Stimulated activated CD4-positive, alpha-beta T cell treated with anti-CD3 and anti-CD28 coated beads, Interleukin-2, amount 100 ng/mL, for 24 hours (primary cell): ENCODE data around the gene ACTG2.
"Not testable (repeated sequence)": the region's sequence is repeated elsewhere in the genome, so short reads cannot be mapped to it uniquely, and the experiment has no call there.

Source experiments
- DNase-seq, 2 donors: peaks; one replicate each; pipeline ENCODE4 v3.0.0-alpha.2; 2020

The ACTG2 gene

GRCh38 chr2:73892631-73893329 is at the start of gene ACTG2:
TSS of gene ACTG2 (plus strand) at chr2:73893008. CDS start at chr2:73901312, 8,304 bp downstream.
- no peak for DNase-seq

DNA sequence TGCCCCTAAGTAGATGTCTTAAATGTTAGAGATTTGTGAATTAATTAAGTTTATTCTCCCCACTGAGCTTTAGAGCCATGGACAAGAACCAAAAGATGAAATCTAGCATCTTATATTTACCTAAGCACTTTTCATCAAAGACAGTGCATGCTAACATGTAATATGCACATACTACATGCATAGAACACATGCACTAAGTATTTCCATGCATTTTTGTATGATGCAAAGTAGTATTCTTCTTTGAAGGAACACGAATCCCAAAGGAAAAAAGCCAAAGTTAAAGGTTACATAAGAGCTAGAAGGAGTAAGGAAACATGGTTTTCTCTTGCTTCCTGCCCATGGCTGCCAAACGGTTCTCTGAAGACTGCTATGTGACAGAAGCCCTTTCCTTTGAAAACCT is 48.7 kb upstream of the ACTG2 start:
- no peak for DNase-seq

- no peak for DNase-seq
Observed at GRCh38 chr2:73850009-73850408, 42.8 kb upstream of the ACTG2 start.

- no peak for DNase-seq
Observed at GRCh38 chr2:73851274-73851673, 41.5 kb upstream of the ACTG2 start.

- no peak for DNase-seq
Observed at GRCh38 chr2:73852020-73852419, 40.8 kb upstream of the ACTG2 start.

- DNase-seq: no peak
Observed at GRCh38 chr2:73855526-73855925, 37.3 kb upstream of the ACTG2 start.

- no peak for DNase-seq
Observed at GRCh38 chr2:73856214-73856613, 36.6 kb upstream of the ACTG2 start.

GRCh38 chr2:73859721-73860586 is 32.9 kb upstream of the ACTG2 start:
- peak; percentile 42 to 46 for DNase-seq

DNA sequence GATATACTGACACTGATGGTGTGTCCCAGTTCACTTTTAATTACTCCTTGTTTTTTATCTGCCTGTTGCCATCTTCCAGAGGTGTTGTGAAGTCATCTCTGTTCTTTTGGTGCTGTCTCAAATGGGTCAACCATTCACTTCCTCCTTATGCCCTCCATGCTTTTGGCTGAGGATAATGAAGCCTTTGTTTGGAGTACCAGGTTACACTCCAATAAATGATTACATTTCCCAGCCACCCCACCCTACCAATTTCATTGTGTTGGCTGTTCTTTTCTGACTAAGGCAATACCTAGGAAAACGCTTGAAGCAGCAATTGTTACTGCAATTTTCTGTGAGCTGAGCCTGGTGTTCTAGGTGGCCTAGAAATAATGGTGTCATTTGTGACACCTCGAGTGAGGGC is 29.8 kb upstream of the ACTG2 start:
- no peak for DNase-seq

DNA sequence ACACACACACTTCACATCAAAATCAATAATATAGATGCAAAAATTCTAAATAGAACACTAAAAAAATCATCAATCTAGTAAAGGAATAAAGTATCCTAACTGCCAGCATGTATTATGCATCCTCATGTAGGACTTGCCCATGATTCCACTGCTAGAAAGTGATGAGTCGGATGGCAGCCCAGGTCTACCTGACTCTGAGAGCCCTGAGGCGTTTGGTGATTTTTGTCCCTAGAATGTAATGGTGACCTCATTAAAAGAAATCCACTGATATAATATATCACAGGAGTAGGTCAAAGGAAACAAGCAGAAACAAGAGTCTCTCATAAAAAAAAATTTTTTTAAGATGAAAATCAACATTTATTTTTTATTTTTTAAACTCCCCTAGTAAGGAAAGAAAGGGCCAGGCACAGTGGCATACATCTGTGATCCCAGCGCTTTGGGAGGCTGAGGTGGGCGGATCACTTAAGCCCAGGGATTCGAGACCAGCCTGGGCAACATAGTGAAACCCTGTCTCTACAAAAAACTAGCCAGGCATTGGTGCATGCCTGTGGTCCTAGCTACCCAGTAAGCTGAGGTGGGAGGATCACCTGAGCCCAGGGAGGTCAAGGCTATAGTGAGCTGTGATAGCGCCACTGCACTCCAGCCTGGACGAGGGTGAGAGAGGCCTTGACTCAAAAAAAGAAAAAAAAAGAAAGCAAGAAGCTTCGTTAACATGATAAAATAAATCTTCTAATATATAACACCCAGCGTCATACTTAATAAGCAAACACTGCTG is 24.4 kb upstream of the ACTG2 start:
- DNase-seq: no peak

- DNase-seq: no peak
Observed at GRCh38 chr2:73870084-73870483, 22.7 kb upstream of the ACTG2 start.

DNA sequence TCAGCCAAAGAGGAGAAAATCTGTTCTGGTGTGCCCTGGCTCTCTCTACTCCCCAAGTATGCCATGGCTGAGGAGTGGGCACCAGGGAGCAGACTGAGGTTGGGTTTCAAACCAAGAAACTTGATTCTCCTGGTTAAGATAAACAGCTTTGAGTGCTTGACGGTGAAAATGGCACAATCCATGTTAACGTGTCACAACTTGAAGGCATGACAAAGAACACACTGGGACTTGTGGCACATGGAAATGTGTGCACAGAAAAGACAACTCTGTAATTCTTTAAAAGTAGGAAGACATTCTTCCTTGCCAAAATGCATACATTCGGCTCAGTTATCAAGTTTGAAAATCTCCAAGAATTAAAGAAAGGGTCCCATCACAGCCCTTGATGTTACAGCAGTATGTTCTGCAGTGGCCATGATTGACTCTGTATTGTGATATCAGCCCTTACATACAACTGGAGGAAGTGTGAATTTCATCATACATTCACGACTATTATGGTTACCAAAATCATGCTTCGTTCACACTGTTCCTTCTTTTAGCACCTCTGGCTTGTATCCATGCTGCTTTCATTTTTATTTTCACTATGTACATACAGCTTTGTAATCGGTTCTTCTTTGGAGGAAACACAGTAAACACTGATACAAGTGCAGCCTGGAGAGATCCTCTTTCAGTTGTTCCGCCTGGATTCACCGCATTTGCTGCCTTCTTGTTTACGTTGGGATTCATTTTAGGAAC is 15.6 kb upstream of the ACTG2 start:
- DNase-seq: no peak

- DNase-seq: not testable (repeated sequence)
Observed at GRCh38 chr2:73877984-73878383, 14.8 kb upstream of the ACTG2 start.

DNA sequence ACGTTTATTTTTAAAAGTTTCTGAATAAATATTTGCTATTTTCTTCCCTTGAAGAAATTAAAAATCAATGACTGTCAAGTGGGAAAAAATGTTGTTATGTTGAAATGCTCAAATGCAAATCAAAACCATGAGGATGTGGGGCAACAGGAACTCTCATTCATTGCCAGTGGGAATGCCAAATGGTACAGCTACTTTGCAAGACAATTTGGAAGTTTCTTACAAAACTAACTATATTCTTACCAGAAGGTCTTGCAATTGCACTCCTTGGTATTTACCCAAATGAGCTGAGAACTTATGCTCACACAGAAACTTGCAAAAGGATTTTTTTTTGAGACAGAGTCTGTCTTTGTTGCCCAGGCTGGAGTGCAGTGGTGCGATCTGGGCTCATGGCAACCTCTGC is 7.4 kb upstream of the ACTG2 start:
- no peak for DNase-seq

DNA sequence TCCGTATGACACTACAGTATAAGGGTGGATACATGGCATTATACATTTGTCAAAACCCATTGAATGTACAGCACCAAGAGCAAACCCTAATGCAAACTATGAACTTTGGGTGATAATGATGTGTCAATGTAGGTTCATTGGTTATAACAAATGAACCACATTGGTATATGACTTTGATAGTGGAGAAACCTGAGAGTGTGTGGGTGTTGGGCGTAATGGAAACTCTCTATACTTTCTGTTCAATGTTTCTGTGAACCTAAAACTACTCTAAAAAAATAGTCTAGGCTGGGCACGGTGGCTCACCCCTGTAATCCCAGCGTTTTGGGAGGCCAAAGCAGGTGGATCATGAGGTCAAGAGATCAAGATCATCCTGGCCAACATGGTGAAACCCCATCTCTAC is 6.5 kb upstream of the ACTG2 start:
- peak; percentile 58 to 60 for DNase-seq

DNA sequence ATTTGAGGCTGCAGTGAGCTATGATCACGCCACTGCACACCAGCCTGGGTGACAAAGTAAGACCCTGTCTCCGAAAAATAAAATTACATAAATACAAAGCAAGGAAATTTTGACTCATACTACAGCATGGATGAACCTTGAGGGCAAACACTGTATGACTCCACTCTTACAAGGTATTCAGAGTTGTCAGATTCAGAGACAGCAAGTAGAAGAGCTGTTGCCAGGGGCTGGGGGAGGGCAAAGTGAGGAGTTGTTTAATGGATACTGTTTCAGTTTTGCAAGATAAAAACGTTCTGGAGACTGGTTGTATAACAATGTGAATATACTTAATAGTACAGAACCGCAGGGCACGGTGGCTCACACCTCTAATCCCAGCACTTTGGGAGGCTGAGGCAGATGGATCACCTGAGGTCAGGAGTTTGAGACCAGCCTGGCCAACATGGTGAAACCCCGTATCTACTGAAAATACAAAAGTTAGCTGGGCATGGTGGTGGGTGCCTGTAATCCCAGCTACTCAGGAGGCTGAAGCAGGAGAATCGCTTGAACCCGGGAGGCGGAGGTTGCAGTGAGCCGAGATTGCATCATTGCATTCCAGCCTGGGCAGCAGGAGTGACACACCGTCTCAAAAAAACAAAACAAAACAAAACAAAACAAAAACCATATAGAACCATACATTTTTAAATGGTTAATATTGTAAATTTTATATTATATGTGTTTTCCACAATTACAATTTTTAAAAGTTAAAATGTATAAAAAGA is 5.0 kb upstream of the ACTG2 start:
- DNase-seq: peak in 1 of 2 donors; percentile 9

DNA sequence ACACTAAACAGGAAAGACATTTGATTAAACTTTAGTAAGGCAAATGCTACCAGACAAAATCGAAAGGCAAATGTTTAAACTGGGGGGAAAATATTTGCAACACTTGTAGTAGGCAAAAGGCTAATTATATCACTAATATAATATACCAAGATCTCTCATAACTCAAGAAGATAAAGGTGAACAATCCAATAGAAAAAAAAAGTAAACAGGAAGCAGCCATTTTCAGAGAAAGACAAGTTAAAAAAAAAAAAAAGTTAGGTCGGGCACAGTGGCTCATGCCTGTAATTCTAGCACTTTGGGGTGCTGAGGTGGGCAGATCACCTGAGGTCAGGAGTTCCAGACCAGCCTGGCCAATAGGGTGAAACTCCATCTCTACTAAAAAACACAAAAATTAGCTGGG is 4.4 kb upstream of the ACTG2 start:
- no peak for DNase-seq

DNA sequence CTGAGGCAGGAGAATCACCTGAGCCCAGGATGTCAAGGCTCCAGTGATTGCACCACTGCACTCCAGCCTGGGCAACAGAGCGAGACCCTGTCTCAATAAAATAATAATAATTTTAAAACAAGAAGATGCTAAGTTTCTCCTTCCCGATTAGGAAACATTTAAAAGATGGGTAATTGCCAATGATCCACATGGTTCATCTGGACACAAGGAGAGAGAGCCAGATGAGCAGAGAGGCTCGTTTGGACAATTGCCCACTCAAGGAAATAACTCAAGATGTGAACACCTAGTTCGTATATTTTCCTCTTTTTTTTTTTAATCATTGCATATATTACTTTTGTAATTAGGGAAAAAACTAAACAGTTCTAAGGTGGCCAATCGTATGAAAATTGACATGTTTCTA is 3.6 kb upstream of the ACTG2 start:
- DNase-seq: no peak

DNA sequence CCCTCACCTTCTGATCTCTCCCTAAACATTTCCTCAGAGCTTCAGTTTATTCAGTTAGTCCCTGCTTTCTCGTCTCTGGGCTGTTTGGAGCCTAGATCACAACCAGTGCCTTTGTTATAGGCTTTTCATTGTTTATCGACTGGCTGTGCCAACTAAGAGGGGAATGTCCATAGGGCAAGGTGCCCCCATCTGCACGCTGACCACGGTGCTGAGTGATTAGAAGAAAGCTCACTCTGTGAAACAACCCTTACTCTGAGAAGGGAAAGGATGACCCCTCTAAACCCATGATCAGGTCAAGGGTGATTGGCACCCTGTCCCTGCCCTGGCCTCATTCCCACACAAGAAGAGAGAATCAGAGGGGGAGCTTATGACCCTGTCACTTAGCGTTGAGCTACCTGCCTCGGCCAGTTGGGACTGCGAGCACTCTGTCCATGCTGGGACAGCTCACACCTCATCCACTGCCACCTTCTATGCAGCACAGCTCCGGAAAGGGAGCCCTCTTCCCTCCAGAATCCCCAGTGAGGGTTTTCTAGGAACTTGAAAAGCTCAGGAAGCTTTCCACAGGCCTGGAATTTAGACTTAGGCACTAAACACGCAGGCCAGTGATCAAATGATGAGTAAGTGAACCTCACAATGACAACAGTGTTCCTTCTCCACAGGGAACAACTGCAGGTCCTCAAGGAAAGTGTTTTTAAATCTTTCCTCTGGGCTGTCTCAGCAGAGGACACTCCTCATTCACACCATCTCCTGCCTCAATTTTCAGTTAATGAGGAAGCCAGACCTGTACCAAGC is 2.3 kb upstream of the ACTG2 start:
- DNase-seq: no peak

- DNase-seq: no peak
Observed at GRCh38 chr2:73891276-73891901, 1.4 kb upstream of the ACTG2 start.
